HEK293T (cell line): Measurements from ENCODE around the gene ZNF764.

ENCODE experiments used
- ARNT ChIP-seq: fragments of 450-650 bp; IDR thresholded peaks from 2 replicates; pipeline ENCODE4 v1.6.1; 2017; ENCODE audit warnings: mild to moderate bottlenecking
- BHLHE40 ChIP-seq: fragments of 450-650 bp; IDR thresholded peaks from 2 replicates; pipeline ENCODE4 v1.6.1; 2016; ENCODE audit warnings: mild to moderate bottlenecking, moderate library complexity, borderline replicate concordance
- ELF4 ChIP-seq: fragments of 450-650 bp; IDR thresholded peaks from 2 replicates; pipeline ENCODE4 v1.6.1; 2017; ENCODE audit warnings: antibody characterized with exemption
- FOXK2 ChIP-seq: fragments of 450-650 bp; IDR thresholded peaks from 2 replicates; pipeline ENCODE4 v1.6.1; 2016; ENCODE audit warnings: mild to moderate bottlenecking
- FOXM1 ChIP-seq: fragments of 450-650 bp; IDR thresholded peaks from 2 replicates; pipeline ENCODE4 v1.6.1; 2017; ENCODE audit warnings: mild to moderate bottlenecking, borderline replicate concordance
- HDGF ChIP-seq: fragments of 450-650 bp; IDR thresholded peaks from 2 replicates; pipeline ENCODE4 v1.6.1; 2017; ENCODE audit warnings: antibody characterized with exemption, borderline replicate concordance
- L3MBTL2 ChIP-seq: fragments of 450-650 bp; conservative IDR thresholded peaks from 2 replicates; pipeline ENCODE4 v1.6.1; 2016; ENCODE audit warnings: mild to moderate bottlenecking
- LEF1 ChIP-seq: fragments of 450-650 bp; IDR thresholded peaks from 2 replicates; pipeline ENCODE4 v1.6.1; 2017; ENCODE audit warnings: mild to moderate bottlenecking, borderline replicate concordance
- PKNOX1 ChIP-seq: fragments of 450-650 bp; IDR thresholded peaks from 2 replicates; pipeline ENCODE4 v1.6.1; 2016
- SP1 ChIP-seq: fragments of 450-650 bp; IDR thresholded peaks from 2 replicates; pipeline ENCODE4 v1.6.1; 2017

DNA sequence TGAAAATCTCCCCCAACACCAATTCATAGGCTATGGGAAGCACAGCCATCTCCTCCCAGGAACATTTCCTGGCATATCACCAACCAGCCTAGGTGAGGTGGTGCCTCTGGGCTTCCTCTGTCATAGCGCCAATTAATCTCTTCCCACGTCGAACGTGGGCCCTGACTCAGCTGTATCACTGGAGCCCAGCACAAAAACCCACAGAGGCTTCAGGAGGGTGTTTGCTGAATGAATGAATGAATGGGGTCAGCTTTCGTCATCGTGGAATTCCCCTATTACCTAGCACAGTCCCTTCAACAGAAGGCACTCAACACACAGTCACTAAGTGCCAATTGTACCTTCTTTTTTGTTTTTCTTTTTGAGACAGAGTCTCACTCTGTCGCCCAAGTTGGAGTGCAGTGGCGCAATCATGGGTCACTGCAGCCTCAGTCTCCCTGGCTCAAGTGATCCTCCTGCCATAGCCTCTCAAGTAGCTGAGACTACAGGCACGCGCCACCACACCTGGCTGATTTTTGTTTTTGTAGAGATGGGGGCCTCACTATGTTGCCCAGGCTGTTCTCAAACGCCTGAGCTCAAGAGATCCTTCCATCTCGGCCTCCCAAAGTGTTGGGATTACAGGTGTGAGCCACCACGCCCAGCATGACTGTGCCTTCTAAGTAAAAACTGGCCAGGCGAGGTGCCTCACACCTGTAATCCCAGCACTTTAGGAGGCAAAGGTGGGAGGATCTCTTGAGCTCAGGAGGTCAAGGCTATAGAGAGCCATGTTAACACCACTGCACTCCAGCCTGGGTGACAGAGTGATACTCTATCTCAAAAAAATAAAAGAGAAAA, 9.2 kb upstream of the ZNF764 start:
- TF ChIP-seq FOXK2, result no peak
- no peak for TF ChIP-seq SP1
- no peak for TF ChIP-seq BHLHE40
- TF ChIP-seq ELF4, result no peak
- TF ChIP-seq PKNOX1, result no peak
- TF ChIP-seq FOXM1, result no peak
- no peak for TF ChIP-seq L3MBTL2
- no peak for TF ChIP-seq HDGF
- no peak for TF ChIP-seq LEF1
- TF ChIP-seq ARNT, result no peak
